ENCODE data around the gene FRS2. TPM values are rescaled to one million over a fixed set of nuclear protein-coding genes. Genes with fewer than 3 reads are reported as not detected.

The FRS2 gene
- total RNA-seq, 1 donor from 2014 or later, result 18.0 TPM

- intact Hi-C loops (cut with DNase I), result no loop called here
- no peak for ATAC-seq (ENCODE audit: poor library complexity)
Measured at GRCh38 chr12:69515394-69515930, 45.3 kb downstream of the FRS2 start.

DNA sequence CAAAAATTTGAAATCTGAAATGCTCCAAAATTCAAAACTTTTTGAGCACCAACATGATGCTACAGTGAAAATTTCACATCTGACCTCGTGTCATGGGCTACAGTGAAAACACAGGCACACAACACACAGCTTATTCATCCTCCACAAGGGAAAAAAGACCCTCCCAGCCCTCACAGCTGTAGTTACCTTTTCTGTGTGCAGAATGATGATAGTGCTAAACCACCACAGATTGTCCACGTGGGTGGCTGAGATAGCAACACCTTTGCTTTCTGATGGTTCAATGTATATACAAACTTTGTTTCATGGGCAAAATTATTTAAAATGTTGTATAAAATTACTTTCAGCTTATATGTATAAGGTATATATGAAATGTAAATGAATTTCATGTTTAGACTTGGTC, 46.8 kb downstream of the FRS2 start:
- DNase-seq (no peak), ATAC-seq (ENCODE audit: poor library complexity) (no peak)
- intact Hi-C loops (cut with DNase I), result no loop called here

More at GRCh38 chr12:69515394-69515930, 45.3 kb downstream of the FRS2 start:
- no peak for DNase-seq

GRCh38 chr12:69517406-69517805, 47.2 kb downstream of the FRS2 start:
- intact Hi-C loops (cut with DNase I), result no loop called here
- no peak for ATAC-seq (ENCODE audit: poor library complexity)
- no peak for DNase-seq

- intact Hi-C loops (cut with DNase I), result loop anchor here (10.0 kb wide), 1 partner anchor 45 kb away; the partner anchor contains the start of gene FRS2
- DNase-seq (no peak), ATAC-seq (ENCODE audit: poor library complexity) (no peak)
Measured at GRCh38 chr12:69519871-69520270, 49.7 kb downstream of the FRS2 start.

GRCh38 chr12:69523433-69524330, 53.5 kb downstream of the FRS2 start:
- ATAC-seq (ENCODE audit: poor library complexity), result peak; percentile 72
- intact Hi-C loops (cut with DNase I), result loop anchor here (10.0 kb wide), 1 partner anchor 49 kb away; the partner anchor contains the start of gene FRS2
- DNase-seq, result peak; percentile 47

DNA sequence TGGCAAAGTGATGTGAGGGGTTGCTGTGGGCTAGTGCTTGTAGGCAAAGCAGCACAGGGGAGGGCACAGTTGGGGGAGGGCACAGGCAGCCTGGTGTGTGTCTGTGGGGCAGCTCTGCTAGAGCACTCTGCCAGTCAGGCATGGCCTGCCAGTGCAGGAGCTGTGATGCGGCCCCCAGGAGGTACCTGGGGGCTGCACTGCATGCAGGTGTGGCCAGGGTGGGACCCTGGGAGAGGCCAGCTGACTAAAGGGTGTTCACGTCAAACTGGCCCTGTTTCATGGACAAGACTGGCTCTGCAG, 54.1 kb downstream of the FRS2 start:
- DNase-seq (no peak), ATAC-seq (ENCODE audit: poor library complexity) (peak; percentile 12)
- intact Hi-C loops (cut with DNase I), result loop anchor here (10.0 kb wide), 1 partner anchor 49 kb away; the partner anchor contains the start of gene FRS2

DNA sequence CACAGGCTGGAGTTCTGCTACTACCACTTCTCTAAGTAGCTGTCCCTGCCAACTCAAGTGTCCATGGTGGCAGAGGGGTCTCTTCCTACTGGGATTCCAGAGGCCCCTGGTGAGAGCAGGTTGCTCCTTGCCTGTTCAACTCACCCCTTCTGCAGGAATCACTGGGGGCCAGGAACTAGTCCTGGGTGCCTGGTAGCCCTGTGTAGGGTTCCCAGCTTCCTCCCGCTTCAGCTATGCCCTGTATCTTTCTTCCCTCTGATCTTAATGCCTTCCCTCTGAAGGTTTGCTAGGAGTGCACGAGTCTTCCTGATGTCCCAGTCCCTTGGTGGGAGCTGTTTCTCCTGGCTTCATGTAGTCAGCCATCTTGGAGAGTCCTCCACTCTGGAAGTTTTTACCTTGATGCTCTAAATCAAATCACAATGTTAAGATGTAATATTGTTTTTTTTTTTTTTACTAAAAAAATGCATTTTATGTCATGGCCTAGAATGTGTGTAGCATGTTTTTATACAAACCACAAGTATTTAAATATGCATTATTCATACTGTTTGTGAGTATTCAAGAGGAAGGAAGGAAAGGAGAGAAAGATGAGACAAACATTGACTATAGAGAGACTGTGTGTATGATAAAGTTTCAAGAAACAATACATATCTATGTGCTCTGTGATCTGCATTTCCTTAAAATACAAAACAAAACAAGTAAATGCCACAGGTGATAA, 54.7 kb downstream of the FRS2 start:
- intact Hi-C loops (cut with DNase I), result loop anchor here (10.0 kb wide), 1 partner anchor 50 kb away; the partner anchor contains the start of gene FRS2
- peak; percentile 32 for ATAC-seq (ENCODE audit: poor library complexity)
- no peak for DNase-seq

GRCh38 chr12:69527506-69528272, 57.5 kb downstream of the FRS2 start:
- intact Hi-C loops (cut with DNase I), result loop anchor here (10.0 kb wide), 1 partner anchor 53 kb away; the partner anchor contains the start of gene FRS2
- no peak for DNase-seq
- peak; percentile 12 for ATAC-seq (ENCODE audit: poor library complexity)

GRCh38 chr12:69529021-69529420, 58.8 kb downstream of the FRS2 start:
- intact Hi-C loops (cut with DNase I), result loop anchor here (10.0 kb wide), 1 partner anchor 54 kb away; the partner anchor contains the start of gene FRS2
- ATAC-seq (ENCODE audit: poor library complexity) (no peak), DNase-seq (no peak)

DNA sequence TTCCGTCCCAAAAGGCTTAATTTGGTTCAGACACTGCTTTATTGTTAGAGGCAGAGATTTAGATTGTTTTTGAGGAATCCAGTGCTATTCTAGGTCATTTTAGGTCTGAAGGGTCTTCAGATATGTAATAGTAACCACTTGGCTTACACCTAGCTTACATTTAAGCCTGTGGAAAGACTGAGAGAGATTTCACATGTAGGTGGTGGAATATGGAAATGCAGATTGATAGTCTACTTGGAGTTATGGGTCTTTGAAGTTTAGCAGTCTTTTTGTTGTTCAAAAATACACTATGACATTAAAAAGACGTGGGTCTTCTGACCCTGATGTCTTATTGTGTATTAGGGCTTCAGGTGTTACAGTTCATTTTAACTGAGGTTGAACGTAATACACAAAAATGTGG, 63.7 kb downstream of the FRS2 start:
- ATAC-seq (ENCODE audit: poor library complexity) (no peak), DNase-seq (no peak)
- intact Hi-C loops (cut with DNase I), result no loop called here

DNA sequence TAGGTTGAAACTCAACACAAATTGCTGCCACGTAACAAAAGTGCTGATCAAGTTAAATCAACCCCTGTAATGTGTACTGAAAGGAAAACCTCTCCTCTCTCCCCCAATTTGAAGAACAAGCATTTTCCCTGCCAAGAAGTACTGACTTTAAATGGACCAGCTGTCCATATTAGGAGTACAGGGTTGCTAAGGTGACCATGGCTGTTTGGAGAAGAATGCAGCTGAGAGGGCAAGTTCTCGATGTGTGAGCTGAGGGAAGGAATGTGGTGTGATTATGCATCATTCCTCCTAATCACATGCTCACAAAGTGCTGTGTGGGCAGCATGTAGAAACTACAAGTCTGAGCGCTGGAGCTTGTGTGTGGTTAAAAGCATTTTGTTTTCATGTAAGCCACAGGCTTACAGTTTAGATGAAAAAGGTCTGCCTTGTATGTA, 64.2 kb downstream of the FRS2 start:
- no peak for DNase-seq
- intact Hi-C loops (cut with DNase I), result no loop called here
- ATAC-seq (ENCODE audit: poor library complexity), result peak; percentile 97

DNA sequence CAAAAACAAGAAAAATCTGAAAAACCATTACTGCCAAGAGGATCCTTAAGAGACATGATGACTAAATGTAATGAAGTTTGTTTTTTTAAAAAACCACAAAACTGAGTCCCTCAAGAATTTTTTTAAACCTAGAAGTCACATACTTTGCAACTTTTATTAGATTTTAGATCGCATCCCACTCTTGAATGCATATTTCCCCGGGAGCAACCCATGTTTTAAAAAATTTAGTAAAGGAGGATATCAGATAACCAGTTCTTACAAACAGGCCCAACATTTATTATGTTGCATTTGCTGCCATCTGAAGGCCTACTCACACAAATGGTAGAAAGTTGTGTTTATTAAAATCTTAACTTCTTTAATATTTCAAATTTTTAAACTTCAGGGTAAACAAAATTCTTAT, 70.8 kb downstream of the FRS2 start:
- intact Hi-C loops (cut with DNase I), result no loop called here
- ATAC-seq (ENCODE audit: poor library complexity) (no peak), DNase-seq (no peak)

DNA sequence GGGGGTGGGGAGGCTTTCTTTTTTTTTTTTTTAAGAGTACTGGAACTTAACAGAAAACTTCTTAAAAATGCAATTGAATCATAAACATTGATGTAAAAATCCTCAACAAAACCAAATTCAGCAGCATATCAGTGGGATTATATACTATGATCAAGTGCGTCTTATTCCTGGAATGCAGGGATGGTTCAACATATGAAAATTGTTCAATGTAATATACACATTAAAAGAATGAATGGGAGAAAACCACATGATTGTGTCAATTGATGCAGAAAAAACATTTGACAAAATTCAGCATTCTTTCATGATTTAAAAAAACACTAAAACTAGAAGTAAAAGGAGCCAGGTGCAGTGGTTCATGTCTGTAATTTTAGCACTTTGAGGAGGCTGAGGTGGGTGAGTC, 73.9 kb downstream of the FRS2 start:
- DNase-seq (no peak), ATAC-seq (ENCODE audit: poor library complexity) (no peak)
- intact Hi-C loops (cut with DNase I), result no loop called here

GRCh38 chr12:69545081-69545480, 74.9 kb downstream of the FRS2 start:
- intact Hi-C loops (cut with DNase I), result no loop called here
- no peak for DNase-seq

DNA sequence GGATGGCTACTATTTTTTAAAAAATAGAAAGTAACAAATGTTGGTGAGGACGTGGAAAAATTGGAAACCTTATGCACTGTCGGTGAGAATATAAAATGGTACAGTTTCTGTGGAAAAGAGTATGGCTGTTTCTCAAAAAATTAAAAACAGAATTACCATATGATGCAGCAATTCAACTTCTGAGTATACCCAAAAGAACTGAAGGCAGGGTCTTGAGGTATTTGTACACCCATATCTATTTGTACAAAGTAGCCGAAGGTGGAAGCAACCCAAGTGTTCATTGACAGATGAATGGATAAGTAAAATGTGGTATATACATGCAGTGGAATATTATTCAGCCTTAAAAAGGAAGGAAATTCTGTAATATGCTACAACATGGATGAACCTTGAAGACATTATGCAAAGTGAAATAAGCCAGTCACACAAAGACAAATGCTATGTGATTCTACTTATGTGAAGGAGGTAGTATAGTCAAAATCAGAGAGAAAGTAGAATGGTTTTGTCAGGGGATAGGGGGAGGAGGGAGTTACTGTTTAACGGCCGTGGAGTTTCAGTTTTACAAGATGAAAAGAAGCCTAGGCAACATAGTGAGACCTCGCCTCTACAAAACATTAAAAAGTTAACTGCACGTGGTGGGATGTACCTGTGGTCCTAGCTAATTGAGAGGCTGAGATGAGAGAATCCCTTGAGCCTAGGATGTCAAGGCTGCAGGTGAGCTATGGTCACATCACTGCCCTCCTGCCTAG, 76.7 kb downstream of the FRS2 start:
- intact Hi-C loops (cut with DNase I), result no loop called here
- no peak for ATAC-seq (ENCODE audit: poor library complexity)
- no peak for DNase-seq

More at GRCh38 chr12:69545081-69545480, 74.9 kb downstream of the FRS2 start:
- ATAC-seq (ENCODE audit: poor library complexity), result no peak

DNA sequence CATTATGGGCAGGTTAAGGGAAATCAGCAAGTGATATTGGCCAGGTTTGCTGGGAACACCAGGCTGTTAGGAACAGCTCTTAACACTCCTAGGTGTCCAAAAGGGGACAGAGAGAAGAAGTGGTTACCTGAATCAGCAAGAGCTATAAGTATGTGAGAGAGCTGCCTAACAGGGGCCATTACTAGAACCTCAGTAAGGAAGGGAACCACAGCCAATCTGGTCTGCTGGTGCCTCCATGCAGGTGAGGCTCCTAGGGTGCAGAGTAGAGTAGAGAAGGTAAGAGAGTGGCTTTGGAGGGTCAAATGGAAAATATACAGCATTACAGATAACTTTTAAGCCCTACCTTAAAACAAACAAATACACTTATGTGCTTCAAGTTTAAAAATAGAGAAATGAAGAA, 78.5 kb downstream of the FRS2 start:
- DNase-seq, result no peak
- no peak for ATAC-seq (ENCODE audit: poor library complexity)
- intact Hi-C loops (cut with DNase I), result no loop called here

- no peak for ATAC-seq (ENCODE audit: poor library complexity)
- intact Hi-C loops (cut with DNase I), result no loop called here
Measured at GRCh38 chr12:69550569-69551350, 80.6 kb downstream of the FRS2 start.

More at GRCh38 chr12:69550569-69551350, 80.6 kb downstream of the FRS2 start:
- DNase-seq, result no peak

Data from Right ventricle myocardium superior (tissue), 1 donor.